HEK293 (cell line): ENCODE data around the gene RAB9A.
A peak's percentile ranks its signal among the peaks of the same experiment; 100 is the strongest.

ENCODE experiments used
- CTCF ChIA-PET: fragments of 350-600 bp; formaldehyde crosslinking; extraction: SDS; loops from one replicate; lab custom pipeline; 2021; ENCODE audit warnings: antibody characterized with exemption; lab: Yijun Ruan, JAX
- POLR2A ChIA-PET: fragments of 300-600 bp; formaldehyde crosslinking; extraction: SDS; loops from one replicate; lab custom pipeline; 2020; ENCODE audit warnings: antibody characterized with exemption, inconsistent platforms; lab: Yijun Ruan, JAX
- H3K27ac ChIP-seq: fragments of 200-500 bp; sonication (Bioruptor generic); 2 replicates; pipeline ENCODE4 v1.5.1; 2014; ENCODE audit warnings: low read depth, low read length, control low read depth, inconsistent platforms; ENCODE audit errors: extremely low read depth
- H3K36me3 ChIP-seq, 2 experiments: fragments of 200-500 bp in 1 of 2; sonication (Bioruptor generic) in 1 of 2; 1 replicate in 1 of 2; 2 replicates in 1 of 2; pipeline ENCODE4 v1.5.1; 2014 to 2017; ENCODE audit warnings: inconsistent platforms in 2 of 2, low read length in 2 of 2; ENCODE audit not compliant: control insufficient read depth in 2 of 2, insufficient read depth in 1 of 2
- H3K4me1 ChIP-seq: fragments of 200-500 bp; sonication (Bioruptor generic); 2 replicates; pipeline ENCODE4 v1.5.1; 2014; ENCODE audit warnings: mild to moderate bottlenecking, low read length, inconsistent platforms; ENCODE audit not compliant: control insufficient read depth, insufficient read depth
- H3K4me3 ChIP-seq: 2 replicates; pipeline ENCODE4 v1.5.1; 2011; ENCODE audit warnings: low read depth, mild to moderate bottlenecking, control low read depth, low read length, moderate library complexity
- H3K9me3 ChIP-seq: fragments of 200-500 bp; sonication (Bioruptor generic); 2 replicates; pipeline ENCODE4 v1.5.1; 2014; ENCODE audit warnings: low read depth, low read length, inconsistent platforms; ENCODE audit not compliant: control insufficient read depth, insufficient read depth
- GFI1B ChIP-seq: fragments of 450-650 bp; formaldehyde crosslinking; IDR thresholded peaks from 2 replicates; pipeline ENCODE4 v1.5.1; 2016; ENCODE audit warnings: missing biosample characterization, missing genetic modification characterization
- GLI4 ChIP-seq: fragments of 450-650 bp; formaldehyde crosslinking; IDR thresholded peaks from 2 replicates; pipeline ENCODE4 v1.5.1; 2016; ENCODE audit warnings: missing biosample characterization, missing genetic modification characterization
- PRDM2 ChIP-seq: fragments of 450-650 bp; formaldehyde crosslinking; IDR thresholded peaks from 2 replicates; pipeline ENCODE4 v1.5.1; 2016; ENCODE audit warnings: missing biosample characterization, missing genetic modification characterization, borderline replicate concordance
- PRDM6 ChIP-seq: fragments of 450-650 bp; formaldehyde crosslinking; IDR thresholded peaks from 2 replicates; pipeline ENCODE4 v1.5.1; 2017; ENCODE audit warnings: missing biosample characterization, missing genetic modification characterization
- TCF7L2 ChIP-seq: IDR thresholded peaks from 2 replicates; pipeline ENCODE4 v1.6.1; 2011; ENCODE audit warnings: low read depth, mild to moderate bottlenecking, inconsistent platforms, low read length, moderate library complexity, borderline replicate concordance
- ZBTB49 ChIP-seq: fragments of 450-650 bp; formaldehyde crosslinking; IDR thresholded peaks from 2 replicates; pipeline ENCODE4 v1.5.1; 2016; ENCODE audit warnings: missing biosample characterization, missing genetic modification characterization, low read depth
- ZIC2 ChIP-seq: fragments of 450-650 bp; formaldehyde crosslinking; IDR thresholded peaks from 2 replicates; pipeline ENCODE4 v1.5.1; 2016; ENCODE audit warnings: missing biosample characterization, missing genetic modification characterization
- ZNF148 ChIP-seq: fragments of 450-650 bp; formaldehyde crosslinking; IDR thresholded peaks from 2 replicates; pipeline ENCODE4 v1.5.0; 2017; ENCODE audit warnings: missing biosample characterization, missing genetic modification characterization, borderline replicate concordance
- ZNF155 ChIP-seq: fragments of 450-650 bp; formaldehyde crosslinking; IDR thresholded peaks from 2 replicates; pipeline ENCODE4 v1.5.1; 2016; ENCODE audit warnings: missing biosample characterization, missing genetic modification characterization
- ZNF174 ChIP-seq: fragments of 450-650 bp; formaldehyde crosslinking; IDR thresholded peaks from 2 replicates; pipeline ENCODE4 v1.5.0; 2017; ENCODE audit warnings: missing biosample characterization, mild to moderate bottlenecking, missing genetic modification characterization
- ZNF175 ChIP-seq: fragments of 450-650 bp; formaldehyde crosslinking; IDR thresholded peaks from 2 replicates; pipeline ENCODE4 v1.5.1; 2016; ENCODE audit warnings: missing biosample characterization, missing genetic modification characterization
- ZNF221 ChIP-seq: fragments of 450-650 bp; formaldehyde crosslinking; IDR thresholded peaks from 2 replicates; pipeline ENCODE4 v1.5.1; 2017; ENCODE audit warnings: missing biosample characterization, missing genetic modification characterization, borderline replicate concordance
- ZNF274 ChIP-seq, 2 experiments: fragments of 200-500 bp in 1 of 2; fragments of 450-650 bp in 1 of 2; sonication (Bioruptor generic) in 1 of 2; formaldehyde crosslinking in 1 of 2; IDR thresholded peaks; 2 replicates each; pipeline versions ENCODE4 v1.5.1 to v1.6.1; 2014 to 2016; ENCODE audit warnings: borderline replicate concordance in 1 of 2, inconsistent platforms in 1 of 2, low read length in 1 of 2, missing biosample characterization in 1 of 2, missing genetic modification characterization in 1 of 2
- ZNF366 ChIP-seq: fragments of 450-650 bp; formaldehyde crosslinking; conservative IDR thresholded peaks from 2 replicates; pipeline ENCODE4 v1.5.1; 2016; ENCODE audit warnings: missing biosample characterization, missing genetic modification characterization
- ZNF398 ChIP-seq: fragments of 450-650 bp; formaldehyde crosslinking; IDR thresholded peaks from 2 replicates; pipeline ENCODE4 v1.5.1; 2017; ENCODE audit warnings: missing biosample characterization, missing genetic modification characterization
- ZNF404 ChIP-seq: fragments of 450-650 bp; formaldehyde crosslinking; IDR thresholded peaks from 2 replicates; pipeline ENCODE4 v1.5.1; 2017; ENCODE audit warnings: missing biosample characterization, missing genetic modification characterization
- ZNF433 ChIP-seq: fragments of 450-650 bp; formaldehyde crosslinking; IDR thresholded peaks from 2 replicates; pipeline ENCODE4 v1.5.1; 2016; ENCODE audit warnings: missing biosample characterization, missing genetic modification characterization, low read depth
- ZNF561 ChIP-seq: fragments of 450-650 bp; IDR thresholded peaks from 2 replicates; pipeline ENCODE4 v1.5.1; 2018; ENCODE audit warnings: missing biosample characterization, missing genetic modification characterization, borderline replicate concordance
- ZNF600 ChIP-seq: fragments of 450-650 bp; formaldehyde crosslinking; IDR thresholded peaks from 2 replicates; pipeline ENCODE4 v1.5.1; 2016; ENCODE audit warnings: missing biosample characterization, missing genetic modification characterization
- ZNF76 ChIP-seq: fragments of 450-650 bp; formaldehyde crosslinking; IDR thresholded peaks from 2 replicates; pipeline ENCODE4; 2016; ENCODE audit warnings: low read depth, missing biosample characterization, missing genetic modification characterization, borderline replicate concordance

The RAB9A gene

GRCh38 chrX:13689741-13690211 is 848 bp downstream of the RAB9A start:
- no peaks in the 10 kb centered on the region for H3K9me3 ChIP-seq
- peak overlapping the region; percentile 94 for H3K4me3 ChIP-seq
- TF ChIP-seq ZNF174 (tag by site-specific recombination) (no peak), ZIC2 (tag by site-specific recombination) (no peak), GLI4 (tag by site-specific recombination) (no peak), ZNF561 (tag by site-specific recombination) (no peak), ZNF76 (tag by site-specific recombination) (no peak), ZNF398 (tag by site-specific recombination) (no peak), TCF7L2 (no peak), ZNF404 (tag by site-specific recombination) (no peak), ZNF155 (tag by site-specific recombination) (no peak), ZNF600 (tag by site-specific recombination) (0 out of 2 replicates have a peak, but pooled peaks have one; percentile 1), ZNF221 (tag by site-specific recombination) (no peak), GFI1B (tag by site-specific recombination) (0 out of 2 replicates have a peak, but pooled peaks have one; percentile 30), PRDM6 (tag by site-specific recombination) (peak; percentile 83), ZNF148 (tag by site-specific recombination) (no peak), ZBTB49 (tag by site-specific recombination) (no peak), ZNF433 (tag by site-specific recombination) (no peak), ZNF175 (tag by site-specific recombination) (no peak), PRDM2 (tag by site-specific recombination) (no peak), ZNF274 (IDR thresholded peaks at IDR 0.05; ENCODE audit: low read length) (no peak), ZNF274 (tag by site-specific recombination; IDR thresholded peaks at IDR 0.05; ENCODE audit: borderline replicate concordance) (no peak), ZNF366 (tag by site-specific recombination) (0 out of 2 replicates have a peak, but pooled peaks have one; percentile 4)
- TF ChIP-seq, all 188 proteins: peak for 4
- Histone ChIP-seq H3K4me1 (peaks cover 51% of the 10 kb centered on the region), H3K36me3 (no peaks in the 10 kb centered on the region), H3K27ac (peak overlapping the region; percentile 98)
- ChIA-PET POLR2A (interaction anchor here (1.1 to 3.2 kb wide), 9 partner anchors 8 to 47 kb away, joined by 3 to 21 read pairs (median 7); partner anchors contain the start of genes OFD1 and TRAPPC2), CTCF (no interaction called here)
